CD14-positive monocyte (primary cell): ENCODE measurements around the gene OR4K14. TPM values are rescaled to one million over a fixed set of nuclear protein-coding genes. Genes with fewer than 3 reads are reported as not detected.

ENCODE experiments used
- DNase-seq, 3 donors: peaks; one replicate each; pipeline ENCODE4 v3.0.0-alpha.2; 2011 to 2022
- H2AFZ ChIP-seq: 2 replicates; pipeline ENCODE4 v1.6.0; 2012; ENCODE audit warnings: mild to moderate bottlenecking, low read depth, low read length, inconsistent platforms; ENCODE audit not compliant: insufficient read depth, poor library complexity, severe bottlenecking
- H3K27ac ChIP-seq, 2 donors: 1 replicate in 1 of 2; 2 replicates in 1 of 2; pipeline ENCODE4 v1.5.1; 2012 to 2013; ENCODE audit warnings: low read length in 2 of 2, control low read depth in 1 of 2, inconsistent platforms in 1 of 2, low read depth in 1 of 2, mild to moderate bottlenecking in 1 of 2
- H3K27me3 ChIP-seq, 2 donors: one replicate each; pipeline versions ENCODE4 v1.6.0 to v1.6.1; 2011 to 2013; ENCODE audit warnings: low read length in 2 of 2; ENCODE audit not compliant: control insufficient read depth in 2 of 2, insufficient read depth in 2 of 2
- H3K36me3 ChIP-seq, 2 donors: replicated peaks in 1 of 2; 1 replicate in 1 of 2; 2 replicates in 1 of 2; pipeline versions ENCODE4 v1.5.1 to v1.6.1; 2012 to 2013; ENCODE audit warnings: low read length in 2 of 2, control low read depth in 1 of 2, inconsistent platforms in 1 of 2, mild to moderate bottlenecking in 1 of 2; ENCODE audit not compliant: insufficient read depth in 2 of 2, control insufficient read depth in 1 of 2
- H3K4me1 ChIP-seq, 2 donors: 1 replicate in 1 of 2; 2 replicates in 1 of 2; pipeline versions ENCODE4 v1.5.1 to v1.6.1; 2012 to 2013; ENCODE audit warnings: low read length in 2 of 2, control low read depth in 1 of 2, inconsistent platforms in 1 of 2, mild to moderate bottlenecking in 1 of 2, moderate library complexity in 1 of 2; ENCODE audit not compliant: insufficient read depth in 2 of 2, control insufficient read depth in 1 of 2
- H3K4me2 ChIP-seq: replicated peaks from 2 replicates; pipeline ENCODE3; 2012; ENCODE audit warnings: low read length, moderate library complexity, mild to moderate bottlenecking; ENCODE audit not compliant: poor library complexity, severe bottlenecking; ENCODE audit errors: extremely low read depth
- H3K4me3 ChIP-seq, 3 experiments: fragments of 200-600 bp in 1 of 3; sonication (generic) in 1 of 3; replicated peaks in 1 of 3; 1 replicate in 2 of 3; 2 replicates in 1 of 3; pipeline ENCODE4 v1.5.1; 2011 to 2013; ENCODE audit warnings: low read length in 3 of 3, mild to moderate bottlenecking in 3 of 3, control low read depth in 2 of 3, low read depth in 2 of 3, inconsistent platforms in 1 of 3, moderate library complexity in 1 of 3
- H3K79me2 ChIP-seq: 2 replicates; pipeline ENCODE4 v1.6.0; 2012; ENCODE audit warnings: mild to moderate bottlenecking, control low read depth, inconsistent platforms, low read length, moderate library complexity; ENCODE audit not compliant: insufficient read depth
- H3K9ac ChIP-seq: 2 replicates; pipeline ENCODE4 v1.6.0; 2017; ENCODE audit warnings: low read length, mild to moderate bottlenecking; ENCODE audit not compliant: insufficient read depth, poor library complexity, severe bottlenecking
- H3K9me3 ChIP-seq, 2 donors: replicated peaks in 1 of 2; 1 replicate in 1 of 2; 2 replicates in 1 of 2; pipeline versions ENCODE4 v1.5.1 to v1.6.1; 2012 to 2013; ENCODE audit warnings: low read length in 2 of 2, control low read depth in 1 of 2; ENCODE audit not compliant: control insufficient read depth in 1 of 2, insufficient read depth in 1 of 2
- H4K20me1 ChIP-seq: 2 replicates; pipeline ENCODE4 v1.6.0; 2012; ENCODE audit warnings: mild to moderate bottlenecking, low read length, control low read depth, moderate library complexity; ENCODE audit not compliant: insufficient read depth
- H3K27ac Mint-ChIP-seq, 7 donors: one replicate each; pipeline ENCODE4 v1.8.0; 2020; ENCODE audit warnings: mild to moderate bottlenecking in 7 of 7, mixed read lengths in 7 of 7, moderate library complexity in 6 of 7, inconsistent platforms in 2 of 7
- H3K27me3 Mint-ChIP-seq, 3 donors: one replicate each; pipeline ENCODE4 v1.8.0; 2021 to 2022; ENCODE audit warnings: low read depth in 3 of 3, mild to moderate bottlenecking in 3 of 3, mixed read lengths in 3 of 3, moderate library complexity in 3 of 3, inconsistent platforms in 1 of 3
- H3K36me3 Mint-ChIP-seq, 2 donors: one replicate each; pipeline ENCODE4 v1.8.0; 2020; ENCODE audit warnings: mixed read lengths in 2 of 2, inconsistent platforms in 1 of 2, mild to moderate bottlenecking in 1 of 2
- H3K4me1 Mint-ChIP-seq: one replicate; pipeline ENCODE4 v1.8.0; 2020; ENCODE audit warnings: mild to moderate bottlenecking, mixed read lengths
- H3K4me3 Mint-ChIP-seq, 2 donors: one replicate each; pipeline ENCODE4 v1.8.0; 2020; ENCODE audit warnings: mild to moderate bottlenecking in 2 of 2, mixed read lengths in 2 of 2, moderate library complexity in 1 of 2
- H3K9me3 Mint-ChIP-seq, 7 donors: one replicate each; pipeline ENCODE4 v1.8.0; 2020 to 2022; ENCODE audit warnings: mixed read lengths in 7 of 7, mild to moderate bottlenecking in 6 of 7, moderate library complexity in 6 of 7, inconsistent platforms in 2 of 7
- CTCF ChIP-seq: fragments of 200-600 bp; IDR thresholded peaks from one replicate; pipeline ENCODE4 v1.8.0; 2022; ENCODE audit warnings: antibody characterized with exemption, mild to moderate bottlenecking
- WGBS: methylation state at CpG from one replicate; pipeline ENCODE4 v1.1.5; 2013; ENCODE audit warnings: missing lambda C conversion rate; ENCODE audit not compliant: insufficient coverage; 5-methylcytosine and 5-hydroxymethylcytosine counted together
- intact Hi-C, 2 donors: fragments of 100-400 bp; cut with micrococcal nuclease; formaldehyde crosslinking; loops; one replicate each; pipeline versions ENCODE4 v1.15.0 to v1.15.1; 2023
- polyA plus RNA-seq, 3 donors: library from polyadenylated mRNA; depleted of rRNA in 1 of 3; unstranded in 2 of 3; stranded (reverse) in 1 of 3; fragments of 300-500 nt in 2 of 3; fragments of >200 nt in 1 of 3; fragmentation: Illumina TruSeq in 2 of 3; gene quantifications; 1 replicate in 2 of 3; 2 replicates in 1 of 3; pipeline ENCODE4 v1.2.3, GENCODE V29; 2012 to 2021

The OR4K14 gene
- polyA plus RNA-seq, 3 donors, result not detected

GRCh38 chr14:20035938-20036337, 16.8 kb upstream of the OR4K14 start, which contains the start of gene OR4K13:
Gene OR4K13 (minus strand): TSS chr14:20036038. CDS start chr14:20034758, 1,280 bp downstream.
- Histone ChIP-seq H3K4me2 (no peak within 1 kb of the TSS), H2AFZ (no peak within 1 kb of the TSS), H3K36me3 (no peaks in the 10 kb centered on the region), H3K9ac (no peak within 1 kb of the TSS), H3K27me3 (no peaks in the 10 kb centered on the region), H3K4me3 (no peak within 1 kb of the TSS), H3K9me3 (no peaks in the 10 kb centered on the region), H3K27ac (no peak within 1 kb of the TSS), H3K79me2 (no peaks in the 10 kb centered on the region), H4K20me1 (no peaks in the 10 kb centered on the region), H3K4me1 (no peaks in the 10 kb centered on the region)
- Mint-ChIP-seq H3K4me1 (no peaks in the 10 kb centered on the region), H3K36me3 (no peaks in the 10 kb centered on the region), H3K27ac (no peak within 1 kb of the TSS), H3K9me3 (peaks cover 0 to 8% (median 4%) of the 10 kb centered on the region in 7 donors), H3K4me3 (no peak within 1 kb of the TSS), H3K27me3 (no peaks in the 10 kb centered on the region)
- WGBS, result no CpG with 5 or more reads among the region's 4 CpGs
- no peak for TF ChIP-seq CTCF
- no peak for DNase-seq
- intact Hi-C loops, result no loop called here

- no peak overlapping the region for H3K9ac ChIP-seq
- H3K27me3 ChIP-seq, result no peaks in the 10 kb centered on the region
- no peaks in the 10 kb centered on the region for H3K36me3 Mint-ChIP-seq
- no peaks in the 10 kb centered on the region for H4K20me1 ChIP-seq
- H3K4me2 ChIP-seq, result no peak overlapping the region
- no peaks in the 10 kb centered on the region for H3K4me1 ChIP-seq
- no peaks in the 10 kb centered on the region for H3K27me3 Mint-ChIP-seq
- H3K4me3 ChIP-seq, result no peak overlapping the region
- no peaks in the 10 kb centered on the region for H3K36me3 ChIP-seq
- no peak overlapping the region for H3K27ac Mint-ChIP-seq
- no peaks in the 10 kb centered on the region for H3K79me2 ChIP-seq
- intact Hi-C loops, result no loop called here
- no peak overlapping the region for H3K4me3 Mint-ChIP-seq
- H2AFZ ChIP-seq, result no peak overlapping the region
- TF ChIP-seq CTCF, result no peak
- no peaks in the 10 kb centered on the region for H3K4me1 Mint-ChIP-seq
- no peak overlapping the region for H3K27ac ChIP-seq
- no CpG with 5 or more reads among the region's 3 CpGs for WGBS
- peaks cover 0 to 8% (median 4%) of the 10 kb centered on the region in 7 donors for H3K9me3 Mint-ChIP-seq
- no peaks in the 10 kb centered on the region for H3K9me3 ChIP-seq
- no peak for DNase-seq
Observed at GRCh38 chr14:20035449-20035848, 16.3 kb upstream of the OR4K14 start.
